DND-41 (cell line): ENCODE data around the gene DLGAP1.

Experiments used
- EZH2 ChIP-seq: IDR thresholded peaks from 3 replicates; pipeline ENCODE4 v1.6.1; 2012; ENCODE audit warnings: borderline replicate concordance, low read depth, mild to moderate bottlenecking, moderate library complexity, low read length, inconsistent platforms; ENCODE audit not compliant: severe bottlenecking
- TF ChIP-seq, protein P1 (sequence below): IDR thresholded peaks from 2 replicates; pipeline ENCODE4 v1.5.1; 2012; ENCODE audit warnings: borderline replicate concordance, low read length, moderate library complexity, mild to moderate bottlenecking; ENCODE audit not compliant: poor library complexity, severe bottlenecking; ENCODE audit errors: extremely low read depth

DNA sequence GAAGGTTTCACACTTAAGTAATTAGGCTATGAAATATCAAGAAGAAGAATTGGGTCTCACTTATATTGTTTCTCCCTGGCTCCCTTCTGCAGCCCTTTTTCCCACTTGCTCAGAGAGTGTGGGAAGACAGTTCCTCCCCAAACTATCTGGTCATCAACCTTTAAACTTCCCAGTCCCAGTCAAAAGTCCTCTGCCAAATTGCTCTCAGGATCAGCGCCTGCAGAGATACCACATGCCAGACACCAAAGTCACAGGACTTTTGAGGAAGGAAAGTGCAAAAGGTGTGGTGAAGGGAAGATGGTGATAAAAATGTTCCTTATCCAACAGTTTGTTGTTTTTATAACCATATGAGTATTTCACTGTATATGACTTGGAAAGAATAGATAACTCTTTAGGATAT, 51.3 kb downstream of the DLGAP1 start:
- TF ChIP-seq, protein P1, sequence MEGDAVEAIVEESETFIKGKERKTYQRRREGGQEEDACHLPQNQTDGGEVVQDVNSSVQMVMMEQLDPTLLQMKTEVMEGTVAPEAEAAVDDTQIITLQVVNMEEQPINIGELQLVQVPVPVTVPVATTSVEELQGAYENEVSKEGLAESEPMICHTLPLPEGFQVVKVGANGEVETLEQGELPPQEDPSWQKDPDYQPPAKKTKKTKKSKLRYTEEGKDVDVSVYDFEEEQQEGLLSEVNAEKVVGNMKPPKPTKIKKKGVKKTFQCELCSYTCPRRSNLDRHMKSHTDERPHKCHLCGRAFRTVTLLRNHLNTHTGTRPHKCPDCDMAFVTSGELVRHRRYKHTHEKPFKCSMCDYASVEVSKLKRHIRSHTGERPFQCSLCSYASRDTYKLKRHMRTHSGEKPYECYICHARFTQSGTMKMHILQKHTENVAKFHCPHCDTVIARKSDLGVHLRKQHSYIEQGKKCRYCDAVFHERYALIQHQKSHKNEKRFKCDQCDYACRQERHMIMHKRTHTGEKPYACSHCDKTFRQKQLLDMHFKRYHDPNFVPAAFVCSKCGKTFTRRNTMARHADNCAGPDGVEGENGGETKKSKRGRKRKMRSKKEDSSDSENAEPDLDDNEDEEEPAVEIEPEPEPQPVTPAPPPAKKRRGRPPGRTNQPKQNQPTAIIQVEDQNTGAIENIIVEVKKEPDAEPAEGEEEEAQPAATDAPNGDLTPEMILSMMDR, result no peak
- no peak for TF ChIP-seq EZH2
